ENCODE results near the gene PTGES3.

PTGES3 gene

DNA sequence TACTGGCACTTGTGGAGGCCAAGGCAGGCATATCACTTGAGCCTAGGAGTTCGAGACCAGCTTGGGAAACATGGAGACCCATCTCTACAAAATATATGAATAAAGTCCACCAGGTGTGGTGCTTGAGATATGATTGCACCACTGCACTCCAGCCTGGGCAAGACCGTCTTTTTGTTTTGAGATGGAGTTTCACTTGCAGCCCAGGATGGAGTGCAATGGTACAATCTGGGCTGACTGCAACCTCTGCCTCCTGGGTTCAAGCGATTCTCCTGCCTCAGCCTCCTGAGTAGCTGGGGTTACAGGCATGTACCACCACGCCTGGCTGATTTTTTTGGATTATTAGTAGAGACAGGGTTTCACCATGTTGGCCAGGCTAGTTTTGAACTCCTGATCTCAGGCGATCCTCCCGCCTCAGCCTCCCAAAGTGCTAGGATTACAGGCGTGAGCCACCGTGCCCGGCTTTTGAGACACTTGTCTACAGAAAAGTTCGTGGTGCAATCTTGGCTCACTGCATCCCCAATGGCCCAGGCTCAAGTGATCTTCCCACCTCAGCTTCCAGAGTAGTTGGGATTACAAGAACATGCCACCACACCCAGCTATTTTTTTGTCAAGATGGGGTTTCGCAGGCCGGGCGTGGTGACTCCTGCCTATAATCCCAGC lies 26.0 kb downstream of the PTGES3 start:
- Histone ChIP-seq H4K8ac (ENCODE audit: low read length) (no peak overlapping the region), H2BK12ac (ENCODE audit: low read length in 2 of 2) (no peak overlapping the region), H4K91ac (ENCODE audit: low read length) (no peak overlapping the region), H2BK15ac (ENCODE audit: low read depth, poor library complexity, severe bottlenecking) (no peak overlapping the region), H3K14ac (ENCODE audit: low read length in 2 of 2) (no peak overlapping the region), H3K4me3 (ENCODE audit: insufficient read depth in 1 of 2, low read depth in 1 of 2, low read length in 2 of 2) (no peak overlapping the region), H3K9me3 (ENCODE audit: control insufficient read depth, low read length) (no peaks in the 10 kb centered on the region), H2BK120ac (ENCODE audit: low read depth, low read length) (no peak overlapping the region), H3K18ac (ENCODE audit: low read depth in 1 of 2, low read length in 2 of 2) (no peak overlapping the region), H3K79me1 (replicated peaks; ENCODE audit: low read length, poor library complexity, severe bottlenecking) (peaks cover 15% of the 10 kb centered on the region), H3K9ac (ENCODE audit: low read length) (no peak overlapping the region), H2AK5ac (ENCODE audit: low read length, severe bottlenecking) (no peak overlapping the region), H2BK5ac (ENCODE audit: low read depth, low read length, poor library complexity, severe bottlenecking) (no peak overlapping the region), H3K4me1 (ENCODE audit: control insufficient read depth, insufficient read depth, low read depth, low read length) (no peaks in the 10 kb centered on the region), H3K4ac (ENCODE audit: low read depth in 1 of 2, low read length in 2 of 2) (no peak overlapping the region), H3K27me3 (ENCODE audit: control insufficient read depth in 1 of 2, insufficient read depth in 1 of 2, low read length in 2 of 2) (no peaks in the 10 kb centered on the region), H3K23ac (ENCODE audit: low read length in 2 of 2) (no peak overlapping the region), H2AFZ (ENCODE audit: low read depth, low read length) (no peak overlapping the region), H3K4me2 (ENCODE audit: low read length, poor library complexity, severe bottlenecking) (no peak overlapping the region), H3K27ac (ENCODE audit: low read length, poor library complexity, severe bottlenecking) (no peak overlapping the region), H3K36me3 (ENCODE audit: control insufficient read depth in 1 of 2, insufficient read depth in 2 of 2, low read depth in 1 of 2, low read length in 2 of 2) (peaks cover 22 to 54% of the 10 kb centered on the region in 2 experiments)
- 95% methylated on average over 13 of the region's 13 CpGs for WGBS
- no peak for DNase-seq

DNA sequence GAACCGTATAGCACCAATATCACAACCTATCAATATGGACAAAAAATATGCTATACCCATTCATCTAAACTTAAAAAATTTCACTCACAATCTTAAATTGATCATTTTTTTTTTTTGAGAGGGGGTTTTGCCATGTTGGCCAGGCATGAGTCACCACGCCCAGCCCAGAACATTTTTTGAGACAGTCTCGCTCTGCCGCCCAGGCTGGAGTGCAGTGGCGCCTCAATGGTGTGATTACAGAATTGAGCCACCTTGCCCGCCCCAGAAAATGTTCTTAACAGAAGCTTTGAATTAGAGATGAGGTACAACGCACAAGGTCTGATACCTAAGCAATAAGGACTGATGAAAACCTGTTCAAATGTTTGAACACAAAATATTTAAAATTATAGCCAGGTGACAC lies 26.5 kb downstream of the PTGES3 start:
- H3K4me1 ChIP-seq (ENCODE audit: control insufficient read depth, insufficient read depth, low read depth, low read length): no peaks in the 10 kb centered on the region
- H3K79me1 ChIP-seq (replicated peaks; ENCODE audit: low read length, poor library complexity, severe bottlenecking): peaks cover 11% of the 10 kb centered on the region
- no peaks in the 10 kb centered on the region for H3K9me3 ChIP-seq (ENCODE audit: control insufficient read depth, low read length)
- DNase-seq: no peak
- no peaks in the 10 kb centered on the region for H3K27me3 ChIP-seq (ENCODE audit: control insufficient read depth in 1 of 2, insufficient read depth in 1 of 2, low read length in 2 of 2)
- H3K18ac ChIP-seq (ENCODE audit: low read depth in 1 of 2, low read length in 2 of 2): no peak overlapping the region
- no peak overlapping the region for H2BK15ac ChIP-seq (ENCODE audit: low read depth, poor library complexity, severe bottlenecking)
- peaks cover 18 to 48% of the 10 kb centered on the region in 2 experiments for H3K36me3 ChIP-seq (ENCODE audit: control insufficient read depth in 1 of 2, insufficient read depth in 2 of 2, low read depth in 1 of 2, low read length in 2 of 2)
- no peak overlapping the region for H3K23ac ChIP-seq (ENCODE audit: low read length in 2 of 2)
- no peak overlapping the region for H3K4ac ChIP-seq (ENCODE audit: low read depth in 1 of 2, low read length in 2 of 2)
- no peak overlapping the region for H3K9ac ChIP-seq (ENCODE audit: low read length)
- no peak overlapping the region for H2BK120ac ChIP-seq (ENCODE audit: low read depth, low read length)
- no peak overlapping the region for H4K91ac ChIP-seq (ENCODE audit: low read length)
- H4K8ac ChIP-seq (ENCODE audit: low read length): no peak overlapping the region
- no peak overlapping the region for H2BK12ac ChIP-seq (ENCODE audit: low read length in 2 of 2)
- no peak overlapping the region for H2BK5ac ChIP-seq (ENCODE audit: low read depth, low read length, poor library complexity, severe bottlenecking)
- H3K4me2 ChIP-seq (ENCODE audit: low read length, poor library complexity, severe bottlenecking): no peak overlapping the region
- no peak overlapping the region for H3K4me3 ChIP-seq (ENCODE audit: insufficient read depth in 1 of 2, low read depth in 1 of 2, low read length in 2 of 2)
- no peak overlapping the region for H2AK5ac ChIP-seq (ENCODE audit: low read length, severe bottlenecking)
- H3K27ac ChIP-seq (ENCODE audit: low read length, poor library complexity, severe bottlenecking): no peak overlapping the region
- 94% methylated on average over 7 of the region's 7 CpGs for WGBS
- no peak overlapping the region for H3K14ac ChIP-seq (ENCODE audit: low read length in 2 of 2)
- no peak overlapping the region for H2AFZ ChIP-seq (ENCODE audit: low read depth, low read length)

DNA sequence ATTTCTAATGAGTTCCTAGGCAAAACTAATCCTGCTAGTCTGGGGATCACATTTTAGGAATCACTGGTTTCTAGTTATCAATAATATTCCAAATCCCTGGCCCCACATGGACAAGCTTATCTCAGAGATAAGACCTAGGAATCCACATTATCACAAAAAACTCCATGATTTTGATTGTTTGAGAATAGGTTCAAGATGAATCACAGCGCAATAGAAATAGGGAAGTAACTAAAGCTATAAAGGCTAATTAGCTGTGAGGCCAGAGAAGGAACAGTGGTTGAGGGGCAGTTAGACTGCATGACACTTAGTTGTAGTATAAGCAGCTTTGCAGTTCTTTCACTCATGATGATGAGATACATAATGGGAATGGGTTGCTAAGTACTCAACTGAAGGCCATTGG lies 29.2 kb downstream of the PTGES3 start:
- H3K4me2 ChIP-seq (ENCODE audit: low read length, poor library complexity, severe bottlenecking): no peak overlapping the region
- H2BK12ac ChIP-seq (ENCODE audit: low read length in 2 of 2): no peak overlapping the region
- H3K23ac ChIP-seq (ENCODE audit: low read length in 2 of 2): no peak overlapping the region
- whole genome bisulfite sequencing: 95% methylated on average over 1 of the region's 1 CpG
- no peak overlapping the region for H3K14ac ChIP-seq (ENCODE audit: low read length in 2 of 2)
- peaks cover 4% of the 10 kb centered on the region for H3K79me1 ChIP-seq (replicated peaks; ENCODE audit: low read length, poor library complexity, severe bottlenecking)
- no peak overlapping the region for H3K4ac ChIP-seq (ENCODE audit: low read depth in 1 of 2, low read length in 2 of 2)
- peaks cover 9 to 23% of the 10 kb centered on the region in 2 experiments for H3K36me3 ChIP-seq (ENCODE audit: control insufficient read depth in 1 of 2, insufficient read depth in 2 of 2, low read depth in 1 of 2, low read length in 2 of 2)
- no peak overlapping the region for H3K4me3 ChIP-seq (ENCODE audit: insufficient read depth in 1 of 2, low read depth in 1 of 2, low read length in 2 of 2)
- no peak overlapping the region for H2BK120ac ChIP-seq (ENCODE audit: low read depth, low read length)
- H3K27me3 ChIP-seq (ENCODE audit: control insufficient read depth in 1 of 2, insufficient read depth in 1 of 2, low read length in 2 of 2): no peaks in the 10 kb centered on the region
- H2AFZ ChIP-seq (ENCODE audit: low read depth, low read length): no peak overlapping the region
- no peak overlapping the region for H4K91ac ChIP-seq (ENCODE audit: low read length)
- H3K9ac ChIP-seq (ENCODE audit: low read length): no peak overlapping the region
- no peak overlapping the region for H4K8ac ChIP-seq (ENCODE audit: low read length)
- H2BK15ac ChIP-seq (ENCODE audit: low read depth, poor library complexity, severe bottlenecking): no peak overlapping the region
- H3K27ac ChIP-seq (ENCODE audit: low read length, poor library complexity, severe bottlenecking): no peak overlapping the region
- H3K18ac ChIP-seq (ENCODE audit: low read depth in 1 of 2, low read length in 2 of 2): no peak overlapping the region
- no peak for DNase-seq
- H2BK5ac ChIP-seq (ENCODE audit: low read depth, low read length, poor library complexity, severe bottlenecking): no peak overlapping the region
- H3K9me3 ChIP-seq (ENCODE audit: control insufficient read depth, low read length): no peaks in the 10 kb centered on the region
- H3K4me1 ChIP-seq (ENCODE audit: control insufficient read depth, insufficient read depth, low read depth, low read length): no peaks in the 10 kb centered on the region
- no peak overlapping the region for H2AK5ac ChIP-seq (ENCODE audit: low read length, severe bottlenecking)

DNA sequence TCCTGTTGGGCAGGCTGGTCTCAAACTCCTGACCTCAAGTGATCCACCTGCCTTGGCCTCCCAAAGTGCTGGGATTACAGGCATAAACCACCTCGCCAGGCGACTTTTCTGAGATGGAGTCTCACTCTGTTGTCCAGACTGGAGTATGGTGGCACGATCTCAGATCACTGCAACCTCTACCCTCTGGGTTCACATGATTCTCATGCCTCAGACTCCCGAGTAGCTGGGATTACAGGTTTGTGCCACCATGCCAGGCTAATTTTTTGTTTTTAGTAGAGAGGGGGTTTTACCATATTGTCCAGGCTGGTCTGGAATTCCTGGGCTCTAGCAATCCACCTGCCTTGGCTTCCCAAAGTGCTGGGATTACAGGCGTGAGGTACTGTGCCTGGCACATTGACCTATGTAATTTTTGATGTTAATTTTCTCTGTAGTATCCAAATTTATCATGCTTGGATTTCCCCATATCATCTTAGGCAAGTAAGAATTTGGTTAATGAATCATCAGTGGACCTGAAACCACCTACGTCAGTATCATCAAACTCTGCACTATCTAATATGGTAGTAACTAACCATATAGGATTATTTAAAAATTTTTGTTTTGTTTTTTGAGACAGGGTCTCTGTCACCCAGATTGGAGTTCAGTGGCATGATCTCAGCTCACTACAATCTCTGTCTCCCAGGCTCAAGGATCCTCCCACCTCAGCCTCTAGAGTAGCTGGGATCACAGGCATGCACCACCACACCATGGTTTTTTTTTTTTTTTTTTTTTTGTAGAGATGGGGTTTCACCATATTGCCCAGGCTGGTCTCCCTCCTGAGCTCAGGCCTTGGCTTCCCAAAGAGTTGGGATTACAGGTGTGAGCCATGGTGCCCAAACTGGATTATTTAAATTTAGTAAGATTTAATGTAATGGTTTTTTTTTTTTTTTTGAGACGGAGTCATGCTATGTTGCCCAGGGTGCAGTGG lies 30.4 kb downstream of the PTGES3 start:
- H3K18ac ChIP-seq (ENCODE audit: low read depth in 1 of 2, low read length in 2 of 2): no peak overlapping the region
- no peak overlapping the region for H2BK5ac ChIP-seq (ENCODE audit: low read depth, low read length, poor library complexity, severe bottlenecking)
- H3K4ac ChIP-seq (ENCODE audit: low read depth in 1 of 2, low read length in 2 of 2): no peak overlapping the region
- H3K9ac ChIP-seq (ENCODE audit: low read length): no peak overlapping the region
- no peak overlapping the region for H2BK15ac ChIP-seq (ENCODE audit: low read depth, poor library complexity, severe bottlenecking)
- no peak overlapping the region for H4K8ac ChIP-seq (ENCODE audit: low read length)
- DNase-seq: no peak
- H3K14ac ChIP-seq (ENCODE audit: low read length in 2 of 2): no peak overlapping the region
- H3K4me2 ChIP-seq (ENCODE audit: low read length, poor library complexity, severe bottlenecking): no peak overlapping the region
- H3K27ac ChIP-seq (ENCODE audit: low read length, poor library complexity, severe bottlenecking): no peak overlapping the region
- H2AFZ ChIP-seq (ENCODE audit: low read depth, low read length): no peak overlapping the region
- no peaks in the 10 kb centered on the region for H3K27me3 ChIP-seq (ENCODE audit: control insufficient read depth in 1 of 2, insufficient read depth in 1 of 2, low read length in 2 of 2)
- H4K91ac ChIP-seq (ENCODE audit: low read length): no peak overlapping the region
- no peaks in the 10 kb centered on the region for H3K9me3 ChIP-seq (ENCODE audit: control insufficient read depth, low read length)
- 100% methylated on average over 5 of the region's 7 CpGs for WGBS
- no peak overlapping the region for H3K23ac ChIP-seq (ENCODE audit: low read length in 2 of 2)
- peaks cover 8 to 11% of the 10 kb centered on the region in 2 experiments for H3K36me3 ChIP-seq (ENCODE audit: control insufficient read depth in 1 of 2, insufficient read depth in 2 of 2, low read depth in 1 of 2, low read length in 2 of 2)
- no peak overlapping the region for H3K4me3 ChIP-seq (ENCODE audit: insufficient read depth in 1 of 2, low read depth in 1 of 2, low read length in 2 of 2)
- H3K4me1 ChIP-seq (ENCODE audit: control insufficient read depth, insufficient read depth, low read depth, low read length): no peaks in the 10 kb centered on the region
- H2BK120ac ChIP-seq (ENCODE audit: low read depth, low read length): no peak overlapping the region
- H2AK5ac ChIP-seq (ENCODE audit: low read length, severe bottlenecking): no peak overlapping the region
- H3K79me1 ChIP-seq (replicated peaks; ENCODE audit: low read length, poor library complexity, severe bottlenecking): peaks cover 4% of the 10 kb centered on the region
- H2BK12ac ChIP-seq (ENCODE audit: low read length in 2 of 2): no peak overlapping the region
